Esophagus muscularis mucosa (tissue), 3 donors: Measurements from ENCODE around the gene GNG13.

ENCODE experiments used
- POLR2A ChIP-seq: fragments of 450-650 bp; IDR thresholded peaks from one replicate; pipeline ENCODE4 v1.6.1; 2017; ENCODE audit warnings: antibody characterized with exemption, moderate library complexity, mild to moderate bottlenecking, low read depth
- POLR2AphosphoS5 ChIP-seq, 2 donors: sonication (generic); formaldehyde crosslinking; IDR thresholded peaks; one replicate each; pipeline ENCODE4 v1.6.1; 2017; ENCODE audit warnings: antibody characterized with exemption in 2 of 2
- TF ChIP-seq, protein P1 (sequence below), 3 experiments: fragments of 200-600 bp in 2 of 3; fragments of 450-650 bp in 1 of 3; sonication (generic) in 2 of 3; IDR thresholded peaks; one replicate each; pipeline ENCODE4 v1.5.1; 2017 to 2019; ENCODE audit warnings: antibody characterized with exemption in 3 of 3, mild to moderate bottlenecking in 2 of 3, moderate library complexity in 1 of 3

DNA sequence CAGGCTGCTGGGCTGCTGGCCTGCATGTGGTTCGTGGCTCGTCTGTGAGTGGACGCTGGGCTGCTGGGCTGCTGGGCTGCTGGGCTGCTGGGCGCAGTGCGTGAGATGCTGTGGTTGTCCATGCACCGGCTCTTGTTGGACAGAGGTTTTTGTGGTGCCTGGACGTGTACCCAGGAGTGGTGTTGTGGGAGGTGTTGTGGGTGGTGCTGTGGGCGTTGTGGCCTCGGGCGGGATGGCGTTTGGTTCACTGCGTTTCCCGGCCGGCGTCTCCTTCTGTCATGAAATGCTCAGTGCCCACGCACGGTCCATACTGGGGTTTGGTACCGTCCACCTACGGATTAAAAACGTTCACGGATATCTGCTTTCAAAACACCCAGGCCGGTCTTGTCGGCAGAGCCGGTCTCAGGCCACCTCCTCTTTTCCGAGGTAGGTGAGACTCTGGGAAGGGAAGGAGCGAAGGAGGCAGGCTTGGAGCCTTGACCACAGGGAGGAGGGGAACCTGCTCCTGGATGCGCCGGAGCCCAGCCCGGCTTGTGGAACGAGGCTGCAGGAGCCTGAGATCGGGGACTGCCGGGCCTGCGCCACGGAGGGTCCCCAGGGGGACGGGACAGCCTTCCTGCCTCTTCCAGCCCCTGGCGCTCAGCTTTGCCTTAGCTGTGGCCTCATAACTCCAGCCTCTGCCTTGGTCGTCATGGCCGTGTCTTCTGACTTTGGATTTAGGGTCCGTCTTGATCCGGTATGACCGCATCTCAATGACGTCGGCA is 29.8 kb upstream of the GNG13 start:
- TF ChIP-seq, protein P1, sequence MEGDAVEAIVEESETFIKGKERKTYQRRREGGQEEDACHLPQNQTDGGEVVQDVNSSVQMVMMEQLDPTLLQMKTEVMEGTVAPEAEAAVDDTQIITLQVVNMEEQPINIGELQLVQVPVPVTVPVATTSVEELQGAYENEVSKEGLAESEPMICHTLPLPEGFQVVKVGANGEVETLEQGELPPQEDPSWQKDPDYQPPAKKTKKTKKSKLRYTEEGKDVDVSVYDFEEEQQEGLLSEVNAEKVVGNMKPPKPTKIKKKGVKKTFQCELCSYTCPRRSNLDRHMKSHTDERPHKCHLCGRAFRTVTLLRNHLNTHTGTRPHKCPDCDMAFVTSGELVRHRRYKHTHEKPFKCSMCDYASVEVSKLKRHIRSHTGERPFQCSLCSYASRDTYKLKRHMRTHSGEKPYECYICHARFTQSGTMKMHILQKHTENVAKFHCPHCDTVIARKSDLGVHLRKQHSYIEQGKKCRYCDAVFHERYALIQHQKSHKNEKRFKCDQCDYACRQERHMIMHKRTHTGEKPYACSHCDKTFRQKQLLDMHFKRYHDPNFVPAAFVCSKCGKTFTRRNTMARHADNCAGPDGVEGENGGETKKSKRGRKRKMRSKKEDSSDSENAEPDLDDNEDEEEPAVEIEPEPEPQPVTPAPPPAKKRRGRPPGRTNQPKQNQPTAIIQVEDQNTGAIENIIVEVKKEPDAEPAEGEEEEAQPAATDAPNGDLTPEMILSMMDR (IDR thresholded peaks at IDR 0.05) = no peak
- no peak for TF ChIP-seq POLR2AphosphoS5 (IDR thresholded peaks at IDR 0.05)
- TF ChIP-seq POLR2A = no peak
